DOHH2 (cell line): ENCODE results near the gene AMPH.
A peak's percentile ranks its signal among the peaks of the same experiment; 100 is the strongest.
"Not testable (repeated sequence)": the region's sequence is repeated elsewhere in the genome, so short reads cannot be mapped to it uniquely, and the experiment has no call there.

Experiments
- H3F3A ChIP-seq: fragments of 200-600 bp; sonication (generic), shearing (Covaris generic); 2 replicates; pipeline ENCODE4 v1.6.0; 2016; ENCODE audit warnings: antibody characterized with exemption, mild to moderate bottlenecking; ENCODE audit not compliant: control insufficient read depth, insufficient read depth
- H3K27ac ChIP-seq: fragments of 200-600 bp; sonication (generic); 2 replicates; pipeline ENCODE4 v1.5.1; 2014; ENCODE audit warnings: low read depth, mild to moderate bottlenecking, low read length, moderate library complexity
- H3K27me3 ChIP-seq: fragments of 200-600 bp; sonication (generic); 2 replicates; pipeline ENCODE4 v1.6.1; 2014; ENCODE audit warnings: mild to moderate bottlenecking, low read length, mixed read lengths; ENCODE audit not compliant: control insufficient read depth
- H3K36me3 ChIP-seq: fragments of 200-600 bp; sonication (generic); 2 replicates; pipeline ENCODE4 v1.6.1; 2014; ENCODE audit warnings: mild to moderate bottlenecking, low read length, moderate library complexity, mixed read lengths; ENCODE audit not compliant: control insufficient read depth
- H3K4me1 ChIP-seq: fragments of 200-600 bp; sonication (generic); 2 replicates; pipeline ENCODE4 v1.6.1; 2014; ENCODE audit warnings: mild to moderate bottlenecking, low read length, mixed read lengths; ENCODE audit not compliant: control insufficient read depth
- H3K4me2 ChIP-seq: fragments of 200-600 bp; sonication (generic); 2 replicates; pipeline ENCODE4 v1.6.0; 2014; ENCODE audit warnings: mild to moderate bottlenecking, low read length, moderate library complexity
- H3K4me3 ChIP-seq: fragments of 200-600 bp; sonication (generic); 2 replicates; pipeline ENCODE4 v1.5.1; 2014; ENCODE audit warnings: mild to moderate bottlenecking, low read length, mixed read lengths
- H3K79me2 ChIP-seq: fragments of 200-600 bp; sonication (generic); 2 replicates; pipeline ENCODE4 v1.6.1; 2014; ENCODE audit warnings: mild to moderate bottlenecking, low read length, mixed read lengths; ENCODE audit not compliant: control insufficient read depth
- H3K9me2 ChIP-seq: fragments of 200-600 bp; sonication (generic); replicated peaks from 2 replicates; pipeline ENCODE4 v1.6.1; 2014; ENCODE audit warnings: mild to moderate bottlenecking, low read length, mixed read lengths; ENCODE audit not compliant: control insufficient read depth
- H3K9me3 ChIP-seq: fragments of 200-600 bp; sonication (generic); 2 replicates; pipeline ENCODE4 v1.6.1; 2014; ENCODE audit warnings: antibody characterized with exemption, low read length, mixed read lengths; ENCODE audit not compliant: control insufficient read depth, insufficient read depth
- H4K20me1 ChIP-seq: fragments of 200-600 bp; sonication (generic); 2 replicates; pipeline ENCODE4 v1.6.0; 2014; ENCODE audit warnings: low read depth, mild to moderate bottlenecking, antibody characterized with exemption, low read length, moderate library complexity; ENCODE audit not compliant: control insufficient read depth, insufficient read depth
- EZH2phosphoT487 ChIP-seq: fragments of 200-600 bp; sonication (generic); IDR thresholded peaks from 2 replicates; pipeline ENCODE4 v1.6.1; 2017; ENCODE audit warnings: borderline replicate concordance, mild to moderate bottlenecking, antibody characterized with exemption, low read length, moderate library complexity, mixed read lengths
- TF ChIP-seq, protein P1 (sequence below): fragments of 200-600 bp; sonication (generic); IDR thresholded peaks from one replicate; pipeline ENCODE4 v1.5.1; 2014; ENCODE audit warnings: antibody characterized with exemption, mild to moderate bottlenecking, low read depth, low read length; ENCODE audit not compliant: poor library complexity, severe bottlenecking

AMPH gene

DNA sequence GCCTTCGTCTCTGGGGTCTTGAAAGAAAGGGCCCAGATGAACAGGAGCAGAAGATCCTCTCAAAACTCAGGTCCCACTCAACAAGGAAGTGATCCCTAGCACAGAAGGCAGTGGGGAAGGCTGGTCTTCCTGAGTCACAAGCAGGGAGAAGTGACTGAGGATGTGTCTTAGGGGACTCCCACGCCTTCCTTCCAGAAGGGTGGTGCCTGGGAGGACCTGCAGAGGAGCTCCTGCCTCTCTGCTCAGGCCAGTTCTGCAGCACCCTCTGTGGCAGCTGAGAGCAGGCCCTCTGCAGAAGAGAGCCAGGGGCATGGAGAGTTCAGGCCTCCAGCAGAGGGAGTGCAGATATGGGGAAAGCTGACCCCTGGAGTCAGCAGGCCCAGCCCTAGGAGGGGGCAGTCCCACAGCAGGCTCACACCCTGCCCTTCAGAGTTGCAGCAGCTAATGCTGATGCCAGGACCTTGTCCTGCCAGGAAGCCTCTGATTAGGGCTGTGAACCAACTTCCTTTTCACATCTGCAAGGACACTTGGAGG, 289.9 kb downstream of the AMPH start:
- TF ChIP-seq, protein P1, sequence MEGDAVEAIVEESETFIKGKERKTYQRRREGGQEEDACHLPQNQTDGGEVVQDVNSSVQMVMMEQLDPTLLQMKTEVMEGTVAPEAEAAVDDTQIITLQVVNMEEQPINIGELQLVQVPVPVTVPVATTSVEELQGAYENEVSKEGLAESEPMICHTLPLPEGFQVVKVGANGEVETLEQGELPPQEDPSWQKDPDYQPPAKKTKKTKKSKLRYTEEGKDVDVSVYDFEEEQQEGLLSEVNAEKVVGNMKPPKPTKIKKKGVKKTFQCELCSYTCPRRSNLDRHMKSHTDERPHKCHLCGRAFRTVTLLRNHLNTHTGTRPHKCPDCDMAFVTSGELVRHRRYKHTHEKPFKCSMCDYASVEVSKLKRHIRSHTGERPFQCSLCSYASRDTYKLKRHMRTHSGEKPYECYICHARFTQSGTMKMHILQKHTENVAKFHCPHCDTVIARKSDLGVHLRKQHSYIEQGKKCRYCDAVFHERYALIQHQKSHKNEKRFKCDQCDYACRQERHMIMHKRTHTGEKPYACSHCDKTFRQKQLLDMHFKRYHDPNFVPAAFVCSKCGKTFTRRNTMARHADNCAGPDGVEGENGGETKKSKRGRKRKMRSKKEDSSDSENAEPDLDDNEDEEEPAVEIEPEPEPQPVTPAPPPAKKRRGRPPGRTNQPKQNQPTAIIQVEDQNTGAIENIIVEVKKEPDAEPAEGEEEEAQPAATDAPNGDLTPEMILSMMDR: peak; percentile 13
- H3K9me2 ChIP-seq: not testable (repeated sequence)

DNA sequence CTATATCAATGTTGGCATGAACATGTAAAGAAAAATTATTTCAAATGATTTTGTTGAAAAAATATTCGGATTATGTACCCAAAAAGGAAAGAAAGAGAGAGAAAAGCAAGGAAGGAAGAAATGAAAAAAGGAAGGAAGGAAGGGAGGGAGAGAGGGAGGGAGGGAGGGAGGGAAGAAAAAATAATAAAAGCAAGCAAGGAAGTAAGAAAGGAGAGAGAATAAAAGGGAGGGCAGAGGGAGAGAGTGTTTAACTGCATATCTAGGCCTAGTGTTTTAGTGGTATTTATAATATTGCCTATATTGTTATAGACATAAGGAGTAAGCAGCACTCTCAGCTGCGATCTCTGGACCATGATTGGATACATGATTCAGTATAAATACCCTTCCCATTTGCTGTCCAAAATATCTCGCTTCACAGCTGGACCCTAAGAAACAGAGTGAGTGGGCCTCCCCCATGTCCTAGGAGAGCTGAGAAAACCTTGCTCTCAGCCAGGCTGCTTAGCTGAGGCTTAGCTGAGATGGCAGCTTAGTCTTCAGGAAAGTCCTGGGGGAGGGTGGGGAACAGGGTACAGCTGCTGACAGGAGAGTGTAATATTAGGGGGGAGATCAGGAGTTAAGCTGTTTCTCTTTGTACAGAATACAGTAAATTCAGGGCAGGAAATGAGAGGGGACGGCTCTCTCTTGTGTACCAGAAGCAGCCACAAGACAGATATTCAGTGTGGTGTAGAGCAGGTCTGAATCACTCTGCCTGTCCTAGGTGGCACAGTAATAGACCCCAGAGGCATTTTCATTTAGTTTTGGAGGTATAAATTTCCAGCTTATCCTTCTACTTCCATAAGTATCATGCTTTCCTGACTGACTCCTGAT, 291.0 kb downstream of the AMPH start:
- H3K36me3 ChIP-seq: no peaks in the 10 kb centered on the region
- no peak overlapping the region for H3K4me3 ChIP-seq
- 0 out of 2 replicates have a peak, but pooled peaks cover 7% of the 10 kb centered on the region for H3F3A ChIP-seq
- no peaks in the 10 kb centered on the region for H3K79me2 ChIP-seq
- peaks cover 27% of the 10 kb centered on the region for H3K4me1 ChIP-seq
- H3K27ac ChIP-seq: no peak overlapping the region
- TF ChIP-seq EZH2phosphoT487: no peak
- H3K9me3 ChIP-seq: no peaks in the 10 kb centered on the region
- H3K4me2 ChIP-seq: no peak overlapping the region
- no peaks in the 10 kb centered on the region for H3K9me2 ChIP-seq
- H4K20me1 ChIP-seq: no peaks in the 10 kb centered on the region
- H3K27me3 ChIP-seq: no peaks in the 10 kb centered on the region

More for the DNA sequence above, 289.9 kb downstream of the AMPH start:
- not testable (repeated sequence) for H3F3A ChIP-seq, H3K4me2 ChIP-seq, H3K4me3 ChIP-seq, H3K36me3 ChIP-seq, H3K9me3 ChIP-seq, H3K79me2 ChIP-seq, H3K27ac ChIP-seq, H4K20me1 ChIP-seq, H3K27me3 ChIP-seq
- peaks cover 26% of the 10 kb centered on the region for H3K4me1 ChIP-seq

DNA sequence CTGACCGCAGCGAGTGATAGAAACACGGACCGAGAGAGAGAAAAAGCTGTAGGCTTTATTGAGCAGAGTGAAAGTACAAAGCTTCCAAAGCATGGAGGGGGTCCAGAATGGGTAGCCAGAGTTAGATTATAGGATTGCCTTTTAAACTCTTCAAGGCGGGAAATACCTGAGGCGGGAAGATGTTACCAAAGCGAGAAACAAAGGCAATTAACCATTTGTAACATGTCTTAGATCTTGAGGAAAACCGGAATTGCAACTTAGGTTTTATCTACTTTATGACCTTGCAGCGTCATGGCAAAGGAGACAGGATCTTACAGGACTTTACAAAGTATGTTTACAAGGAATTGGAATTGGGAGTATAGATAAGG, 295.0 kb downstream of the AMPH start:
- Histone ChIP-seq H3K4me1 (peaks cover 17% of the 10 kb centered on the region), H3K4me2 (peak overlapping the region; percentile 15)
- H3F3A ChIP-seq, H3K27ac ChIP-seq, H3K79me2 ChIP-seq, H3K9me3 ChIP-seq, H3K9me2 ChIP-seq, H3K4me3 ChIP-seq, H3K27me3 ChIP-seq, H4K20me1 ChIP-seq, H3K36me3 ChIP-seq: not testable (repeated sequence)

DNA sequence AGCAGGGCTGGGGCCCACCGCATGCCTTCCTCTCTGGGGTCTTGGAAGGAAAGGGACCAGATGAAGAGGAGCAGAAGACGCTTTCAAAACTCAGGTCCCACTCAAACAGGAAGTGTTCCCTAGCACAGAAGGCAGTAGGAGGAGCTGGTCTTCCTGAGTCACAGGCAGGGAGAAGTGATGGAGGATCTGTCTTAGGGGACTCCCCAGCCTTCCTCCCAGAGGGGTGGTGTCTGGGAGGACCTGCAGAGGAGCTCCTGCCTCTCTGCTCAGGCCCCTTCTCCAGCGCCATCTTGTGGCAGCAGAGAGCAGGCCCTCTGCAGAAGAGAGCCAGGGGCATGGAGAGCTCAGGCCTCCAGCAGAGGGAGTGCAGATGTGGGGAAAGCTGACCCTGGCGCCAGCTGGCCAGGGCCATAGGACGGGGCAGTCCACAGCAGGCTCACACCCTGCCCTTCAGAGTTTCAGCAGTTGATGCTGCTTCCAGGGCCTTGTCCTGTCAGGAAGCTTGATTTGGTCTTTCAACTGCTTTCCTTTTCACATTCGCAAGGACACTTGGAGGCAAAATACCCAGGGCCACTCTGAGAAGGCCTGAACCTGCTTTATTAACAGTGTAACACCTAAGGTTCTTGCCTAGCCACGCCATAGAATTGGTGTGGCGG, 295.6 kb downstream of the AMPH start:
- Histone ChIP-seq H3K4me3 (peak overlapping the region; percentile 2; the same call in 1 of the 2 replicates), H4K20me1 (no peaks in the 10 kb centered on the region), H3K27me3 (no peaks in the 10 kb centered on the region), H3K9me3 (no peaks in the 10 kb centered on the region), H3K27ac (no peak overlapping the region), H3K4me1 (peaks cover 12% of the 10 kb centered on the region), H3K79me2 (no peaks in the 10 kb centered on the region), H3K9me2 (no peaks in the 10 kb centered on the region), H3F3A (no peaks in the 10 kb centered on the region), H3K36me3 (no peaks in the 10 kb centered on the region), H3K4me2 (peak overlapping the region; percentile 15)
- TF ChIP-seq, protein P1: peak; percentile 100
- no peak for TF ChIP-seq EZH2phosphoT487
